Fibroblast of villous mesenchyme (primary cell): ENCODE data around the gene STX19. TPM values are rescaled to one million over a fixed set of nuclear protein-coding genes. Genes with fewer than 3 reads are reported as not detected.
"Not testable (repeated sequence)": the region's sequence is repeated elsewhere in the genome, so short reads cannot be mapped to it uniquely, and the experiment has no call there.

Source experiments
- DNase-seq: peaks from one replicate; pipeline ENCODE4 v3.0.0-alpha.2; 2010; ENCODE audit warnings: low read depth
- H3K4me3 ChIP-seq: 2 replicates; pipeline ENCODE4 v1.5.1; 2011; ENCODE audit warnings: low read depth, mild to moderate bottlenecking, low read length
- total RNA-seq: library from RNA; depleted of rRNA; stranded (reverse); fragments of >200 nt; gene quantifications from 2 replicates; pipeline ENCODE4 v1.2.3, GENCODE V29; 2012
- TF ChIP-seq, protein P1 (sequence below): IDR thresholded peaks from 2 replicates; pipeline ENCODE4 v1.5.1; 2012; ENCODE audit warnings: low read depth, mild to moderate bottlenecking, low read length; ENCODE audit not compliant: insufficient read depth

STX19 gene
- total RNA-seq, 1 donor: not detected

DNA sequence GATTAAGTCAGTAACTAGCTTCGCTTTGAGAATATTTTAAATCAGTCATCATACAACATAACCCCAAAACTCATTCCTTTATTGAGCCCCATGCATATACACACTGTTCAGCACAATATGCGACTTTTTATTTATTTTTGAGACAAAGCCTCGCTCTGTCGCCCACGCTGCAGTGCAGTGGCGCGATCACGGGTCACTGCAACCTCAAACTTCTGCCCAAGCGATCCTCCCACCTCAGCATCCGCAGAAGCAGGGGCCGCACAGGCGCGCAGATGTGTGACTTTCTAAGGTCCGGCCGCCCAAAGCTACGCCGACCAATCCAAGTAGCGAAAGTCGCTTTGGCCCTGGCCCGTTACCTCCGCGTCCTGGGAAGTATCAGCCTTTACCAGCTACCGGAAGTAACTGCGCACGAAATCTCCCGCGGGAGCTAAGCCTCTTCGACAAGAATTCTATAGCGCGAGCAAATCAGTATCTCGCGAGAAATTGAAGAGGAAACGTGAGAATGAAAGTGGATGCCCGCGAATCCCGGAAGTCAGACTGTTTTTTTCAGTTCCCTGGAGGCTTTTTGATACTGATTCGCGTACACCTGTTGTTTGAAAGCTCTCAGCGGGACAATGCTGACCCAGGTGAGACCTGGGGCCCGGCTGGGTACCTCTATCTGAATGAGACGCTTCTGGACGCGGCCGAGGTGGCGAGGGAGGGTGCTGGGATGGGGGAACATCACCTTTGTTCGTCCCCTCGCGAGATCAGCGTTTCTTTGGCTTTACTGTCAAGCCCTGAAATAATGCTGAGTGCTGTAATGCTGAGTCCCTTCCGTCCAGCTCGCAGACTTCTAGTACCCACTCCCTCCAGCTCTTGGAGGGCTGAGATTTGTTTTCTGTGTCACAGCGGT, 34.4 kb upstream of the STX19 start, which contains the start of the genes DHFR2 and NSUN3:
DHFR2 (minus strand) TSS at position 404 of the 892 bp plus-strand sequence. CDS start 1,405 bp downstream, outside the sequence.
NSUN3 (plus strand) TSS at position 549 of the 892 bp plus-strand sequence; CDS start at position 615, 66 bp downstream.
- peak; percentile 99 for DNase-seq
- TF ChIP-seq, protein P1, sequence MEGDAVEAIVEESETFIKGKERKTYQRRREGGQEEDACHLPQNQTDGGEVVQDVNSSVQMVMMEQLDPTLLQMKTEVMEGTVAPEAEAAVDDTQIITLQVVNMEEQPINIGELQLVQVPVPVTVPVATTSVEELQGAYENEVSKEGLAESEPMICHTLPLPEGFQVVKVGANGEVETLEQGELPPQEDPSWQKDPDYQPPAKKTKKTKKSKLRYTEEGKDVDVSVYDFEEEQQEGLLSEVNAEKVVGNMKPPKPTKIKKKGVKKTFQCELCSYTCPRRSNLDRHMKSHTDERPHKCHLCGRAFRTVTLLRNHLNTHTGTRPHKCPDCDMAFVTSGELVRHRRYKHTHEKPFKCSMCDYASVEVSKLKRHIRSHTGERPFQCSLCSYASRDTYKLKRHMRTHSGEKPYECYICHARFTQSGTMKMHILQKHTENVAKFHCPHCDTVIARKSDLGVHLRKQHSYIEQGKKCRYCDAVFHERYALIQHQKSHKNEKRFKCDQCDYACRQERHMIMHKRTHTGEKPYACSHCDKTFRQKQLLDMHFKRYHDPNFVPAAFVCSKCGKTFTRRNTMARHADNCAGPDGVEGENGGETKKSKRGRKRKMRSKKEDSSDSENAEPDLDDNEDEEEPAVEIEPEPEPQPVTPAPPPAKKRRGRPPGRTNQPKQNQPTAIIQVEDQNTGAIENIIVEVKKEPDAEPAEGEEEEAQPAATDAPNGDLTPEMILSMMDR: no peak
- H3K4me3 ChIP-seq: peak within 1 kb of the TSS; percentile 89

DNA sequence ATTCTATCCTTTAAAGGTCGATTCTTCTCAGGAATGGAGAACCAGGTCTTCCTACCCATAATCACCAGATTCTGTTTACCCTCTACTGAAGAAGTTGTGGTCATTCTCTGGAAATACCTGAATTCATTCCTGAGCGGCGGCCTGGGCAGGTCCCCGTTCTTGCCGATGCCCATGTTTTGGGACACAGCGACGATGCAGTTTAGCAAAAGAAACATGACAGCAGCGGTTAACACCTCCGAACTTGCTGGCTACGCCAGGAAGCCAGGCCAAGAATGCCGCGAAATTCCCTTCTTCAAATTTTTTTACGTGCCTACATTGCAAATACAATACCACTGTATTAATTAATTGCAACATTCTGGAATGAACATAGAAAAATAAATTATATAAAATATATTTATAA, 32.9 kb upstream of the STX19 start:
- DNase-seq: no peak
- TF ChIP-seq, protein P1: no peak
- no peak overlapping the region for H3K4me3 ChIP-seq

DNA sequence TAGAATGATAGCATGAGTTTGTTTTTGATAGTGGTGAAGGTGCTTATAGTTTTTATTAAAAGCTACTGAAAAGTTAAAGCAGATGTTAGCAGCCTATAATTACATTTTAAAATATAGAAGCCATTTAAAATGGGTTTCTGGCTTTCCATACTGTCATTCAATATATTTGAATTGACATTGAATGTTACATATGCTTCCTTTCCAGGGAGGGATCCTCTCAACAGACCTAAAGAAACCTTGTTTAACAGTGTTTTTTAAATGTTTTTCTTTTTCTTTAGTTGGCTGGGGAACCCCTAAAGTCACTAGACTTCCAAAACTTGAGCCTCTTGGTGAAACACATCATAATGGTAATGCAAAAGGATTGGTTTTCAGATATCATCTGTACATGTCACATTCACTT, 22.1 kb upstream of the STX19 start:
- DNase-seq: no peak
- TF ChIP-seq, protein P1: no peak
- H3K4me3 ChIP-seq: no peak overlapping the region

DNA sequence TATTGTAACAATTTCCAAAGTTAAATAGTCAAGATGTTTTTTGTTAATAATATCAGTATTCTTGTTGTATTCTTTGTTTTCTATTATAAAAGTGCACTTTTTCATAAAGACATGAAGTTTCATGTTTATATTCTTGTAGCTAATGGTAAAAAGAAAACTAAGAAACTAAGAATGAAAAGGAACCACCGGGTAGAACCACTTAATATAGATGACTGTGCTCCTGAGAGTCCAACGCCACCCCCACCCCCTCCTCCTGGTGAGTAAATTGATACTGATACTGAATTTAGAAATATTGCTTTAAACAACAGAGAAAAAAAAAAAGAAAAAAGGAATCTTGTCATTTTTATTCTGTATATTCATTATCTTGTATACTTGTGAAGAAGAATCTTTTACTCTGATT, 20.9 kb upstream of the STX19 start:
- DNase-seq: no peak
- TF ChIP-seq, protein P1: no peak
- no peak overlapping the region for H3K4me3 ChIP-seq

DNA sequence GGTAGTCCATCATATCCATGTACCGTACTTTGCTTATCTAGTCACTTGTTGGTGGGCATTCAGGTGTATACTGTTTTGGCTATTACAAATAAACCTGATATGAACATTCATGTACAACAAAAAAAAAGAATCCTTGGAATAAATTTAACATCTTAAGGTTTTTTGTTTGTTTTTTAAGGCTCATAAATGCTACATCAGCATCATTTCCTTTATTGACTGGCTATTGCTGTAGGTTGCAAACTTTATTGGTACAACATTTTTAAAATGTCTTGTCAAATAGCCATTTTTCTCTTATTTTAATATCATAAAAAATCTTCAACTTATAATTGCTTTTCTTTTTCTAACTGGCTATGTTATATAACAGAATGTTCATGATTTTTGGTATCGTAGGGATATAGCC, 18.1 kb upstream of the STX19 start:
- DNase-seq: no peak
- TF ChIP-seq, protein P1: no peak
- no peak overlapping the region for H3K4me3 ChIP-seq

DNA sequence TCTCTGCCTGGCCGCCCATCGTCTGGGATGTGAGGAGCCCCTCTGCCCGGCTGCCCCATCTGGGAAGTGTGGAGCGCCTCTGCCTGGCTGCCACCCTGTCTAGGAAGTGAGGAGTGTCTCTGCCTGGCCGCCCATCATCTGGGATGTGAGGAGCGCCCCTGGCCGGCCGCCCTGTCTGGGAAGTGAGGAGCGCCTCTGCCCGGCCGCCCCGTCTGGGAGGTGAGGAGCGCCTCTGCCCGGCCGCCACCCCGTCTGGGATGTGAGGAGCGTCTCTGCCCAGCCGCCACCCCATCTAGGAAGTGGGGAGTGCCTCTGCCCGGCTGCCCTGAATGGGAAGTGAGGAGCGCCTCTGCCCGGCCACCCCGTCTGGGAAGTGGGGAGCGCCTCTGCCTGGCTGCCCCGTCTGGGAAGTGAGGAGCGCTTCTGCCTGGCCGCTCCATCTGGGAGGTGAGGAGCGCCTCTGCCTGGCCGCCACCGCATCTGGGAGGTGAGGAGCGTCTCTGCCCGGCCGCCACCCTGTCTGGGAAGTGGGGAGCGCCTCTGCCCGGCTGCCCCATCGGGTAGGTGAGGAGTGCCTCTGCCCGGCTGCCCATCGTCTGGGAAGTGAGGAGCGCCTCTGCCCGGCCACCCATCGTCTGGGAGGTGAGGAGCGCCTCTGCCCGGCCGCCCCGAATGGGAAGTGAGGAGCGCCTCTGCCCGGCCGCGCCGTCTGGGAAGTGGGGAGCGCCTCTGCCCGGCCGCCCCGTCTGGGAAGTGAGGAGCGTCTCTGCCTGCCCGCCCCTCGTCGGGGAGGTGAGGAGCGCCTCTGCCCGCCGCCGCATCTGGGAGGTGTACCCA, 15.9 kb upstream of the STX19 start:
- not testable (repeated sequence) for DNase-seq, H3K4me3 ChIP-seq

DNA sequence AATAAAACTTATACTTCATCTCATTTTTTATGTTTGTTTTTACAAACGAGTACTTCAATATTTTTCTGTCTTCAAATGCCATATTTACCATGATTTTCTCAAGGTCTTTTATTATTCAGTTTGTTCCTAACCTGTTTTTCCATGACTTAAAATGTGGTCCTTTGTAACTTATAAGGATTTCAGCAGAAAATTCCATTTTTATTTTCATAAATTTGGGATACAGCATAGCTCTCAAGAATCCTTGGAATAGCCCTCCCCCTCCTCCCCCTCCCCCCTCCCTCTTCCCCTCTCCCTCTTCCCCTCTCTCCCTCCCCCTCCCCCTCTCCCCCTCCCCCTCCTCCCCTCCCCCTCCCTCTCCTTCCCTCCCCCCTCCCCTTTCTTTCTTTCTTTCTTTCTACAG, 14.9 kb upstream of the STX19 start:
- no peak for DNase-seq
- H3K4me3 ChIP-seq: no peak overlapping the region
- TF ChIP-seq, protein P1: no peak
